ENCODE measurements around the gene A3GALT2.

The A3GALT2 gene

GRCh38 chr1:33288976-33289857 lies 31.7 kb downstream of the A3GALT2 start:
- no peak for DNase-seq (ENCODE audit: low spot score)
- H3K27ac ChIP-seq = peak overlapping the region; percentile 76 to 84
- H3K4me3 ChIP-seq = no peak overlapping the region
- TF ChIP-seq, protein P1, sequence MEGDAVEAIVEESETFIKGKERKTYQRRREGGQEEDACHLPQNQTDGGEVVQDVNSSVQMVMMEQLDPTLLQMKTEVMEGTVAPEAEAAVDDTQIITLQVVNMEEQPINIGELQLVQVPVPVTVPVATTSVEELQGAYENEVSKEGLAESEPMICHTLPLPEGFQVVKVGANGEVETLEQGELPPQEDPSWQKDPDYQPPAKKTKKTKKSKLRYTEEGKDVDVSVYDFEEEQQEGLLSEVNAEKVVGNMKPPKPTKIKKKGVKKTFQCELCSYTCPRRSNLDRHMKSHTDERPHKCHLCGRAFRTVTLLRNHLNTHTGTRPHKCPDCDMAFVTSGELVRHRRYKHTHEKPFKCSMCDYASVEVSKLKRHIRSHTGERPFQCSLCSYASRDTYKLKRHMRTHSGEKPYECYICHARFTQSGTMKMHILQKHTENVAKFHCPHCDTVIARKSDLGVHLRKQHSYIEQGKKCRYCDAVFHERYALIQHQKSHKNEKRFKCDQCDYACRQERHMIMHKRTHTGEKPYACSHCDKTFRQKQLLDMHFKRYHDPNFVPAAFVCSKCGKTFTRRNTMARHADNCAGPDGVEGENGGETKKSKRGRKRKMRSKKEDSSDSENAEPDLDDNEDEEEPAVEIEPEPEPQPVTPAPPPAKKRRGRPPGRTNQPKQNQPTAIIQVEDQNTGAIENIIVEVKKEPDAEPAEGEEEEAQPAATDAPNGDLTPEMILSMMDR (IDR thresholded peaks at IDR 0.05) = no peak

DNA sequence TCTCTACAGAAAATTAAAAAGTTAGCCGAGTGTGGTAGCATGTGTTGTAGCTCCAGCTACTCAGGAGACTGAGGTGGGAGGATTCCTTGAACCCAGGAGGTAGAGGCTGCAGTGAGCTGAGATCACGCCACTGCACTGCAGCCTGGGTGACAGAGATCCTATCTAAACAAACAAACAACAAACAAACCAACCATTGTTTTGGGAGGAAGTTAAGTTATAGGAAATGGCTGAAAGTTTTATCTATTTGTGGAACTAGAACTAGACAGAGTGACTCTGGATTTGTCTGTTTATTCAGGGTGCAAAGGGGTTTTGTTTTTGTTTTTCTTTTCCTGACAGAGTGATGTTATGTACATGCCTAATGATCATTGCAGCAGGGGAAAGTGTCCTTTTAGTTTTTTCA lies 33.6 kb downstream of the A3GALT2 start:
- Histone ChIP-seq H3K4me3 (no peak overlapping the region), H3K27ac (peak overlapping the region in 1 of 2 donors; percentile 31)
- no peak for DNase-seq (ENCODE audit: low spot score)
- TF ChIP-seq, protein P1 (IDR thresholded peaks at IDR 0.05) = no peak

- Histone ChIP-seq H3K27ac (peak overlapping the region in 1 of 2 donors; percentile 31), H3K4me3 (no peak overlapping the region)
- DNase-seq (ENCODE audit: low spot score) = no peak
- TF ChIP-seq, protein P1 (IDR thresholded peaks at IDR 0.05) = no peak
Observed at GRCh38 chr1:33286451-33287185, 34.3 kb downstream of the A3GALT2 start.

DNA sequence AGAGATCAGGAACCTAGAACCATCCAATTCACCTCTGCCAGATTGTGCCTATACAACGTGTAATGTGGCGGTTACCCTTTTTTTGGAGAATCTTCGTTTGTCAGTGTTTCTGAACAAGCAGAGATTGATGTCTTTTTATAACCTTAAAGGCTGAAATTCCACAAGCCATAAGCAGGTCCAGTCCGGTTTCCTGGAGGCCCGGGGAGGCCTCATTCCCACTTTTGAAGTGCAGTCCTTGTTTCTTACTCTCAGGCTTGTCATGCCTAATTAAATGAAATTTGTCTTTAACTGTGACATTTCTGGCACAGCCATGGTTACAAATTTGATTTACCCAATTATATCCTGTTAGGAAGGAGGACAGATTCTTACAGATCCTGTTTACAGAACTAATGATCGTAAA lies 36.8 kb downstream of the A3GALT2 start:
- DNase-seq (ENCODE audit: low spot score) = no peak
- Histone ChIP-seq H3K27ac (no peak overlapping the region), H3K4me3 (no peak overlapping the region)
- TF ChIP-seq, protein P1 (IDR thresholded peaks at IDR 0.05) = no peak

DNA sequence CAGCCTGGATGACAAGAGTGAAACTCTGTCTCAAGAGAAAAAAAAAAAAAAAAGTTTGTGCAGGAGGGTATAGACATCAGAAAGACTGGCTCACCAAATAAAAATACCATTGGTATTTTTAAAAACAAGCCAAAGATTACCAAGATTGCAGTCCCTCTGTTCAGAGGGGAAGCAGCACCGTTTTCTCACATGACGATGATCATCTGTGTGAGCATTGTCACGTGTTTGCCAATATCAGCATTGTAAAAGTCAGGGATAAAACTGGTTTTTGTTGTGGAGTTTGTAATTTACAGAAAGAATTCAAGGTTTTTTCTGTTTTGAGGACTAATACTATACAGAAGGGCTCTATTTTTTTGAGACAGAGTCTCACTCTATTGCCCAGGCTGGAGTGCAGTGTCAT lies 38.1 kb downstream of the A3GALT2 start:
- H3K27ac ChIP-seq = no peak overlapping the region
- no peak for DNase-seq (ENCODE audit: low spot score)
- TF ChIP-seq, protein P1 (IDR thresholded peaks at IDR 0.05) = no peak

DNA sequence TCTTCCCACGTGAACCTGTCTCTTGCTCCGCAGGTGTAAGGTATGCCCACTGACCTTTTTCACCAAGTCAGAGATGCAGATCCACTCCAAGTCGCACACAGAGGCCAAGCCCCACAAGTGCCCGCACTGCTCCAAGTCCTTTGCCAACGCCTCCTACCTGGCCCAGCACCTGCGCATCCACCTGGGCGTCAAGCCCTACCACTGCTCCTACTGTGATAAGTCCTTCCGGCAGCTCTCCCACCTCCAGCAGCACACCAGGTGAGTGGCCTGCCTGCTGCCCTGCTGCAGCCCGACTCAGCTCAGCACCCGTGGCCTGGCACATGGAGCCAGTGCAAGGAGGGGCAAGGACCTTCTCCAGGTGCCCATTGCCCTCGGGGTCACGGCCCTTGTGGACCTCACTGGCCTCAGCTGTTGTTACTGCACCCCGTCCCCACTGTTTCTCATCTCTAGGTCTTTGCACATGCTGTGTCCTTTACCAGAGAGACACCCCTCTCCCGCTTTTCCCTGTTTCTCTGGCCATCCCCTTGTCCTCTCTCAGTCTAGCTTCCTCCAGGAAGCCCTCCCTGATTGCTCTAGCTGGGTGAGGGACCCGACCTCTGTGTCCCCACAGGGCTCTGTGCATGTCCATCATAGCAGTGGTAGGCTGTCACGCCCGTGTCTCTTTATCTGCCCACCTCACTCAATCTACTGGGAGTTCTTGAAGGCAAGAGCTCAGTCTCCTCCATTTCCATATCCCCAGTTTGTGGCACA lies 39.2 kb downstream of the A3GALT2 start:
- Histone ChIP-seq H3K4me3 (no peak overlapping the region), H3K27ac (peak overlapping the region in 1 of 2 donors; percentile 6)
- TF ChIP-seq, protein P1 (IDR thresholded peaks at IDR 0.05) = no peak
- no peak for DNase-seq (ENCODE audit: low spot score)

More for the DNA sequence above, 38.1 kb downstream of the A3GALT2 start:
- H3K4me3 ChIP-seq = no peak overlapping the region
